Astrocyte (in vitro differentiated cells and primary cell): Measurements from ENCODE around the gene HEATR5A. TPM values are rescaled to one million over a fixed set of nuclear protein-coding genes. Genes with fewer than 3 reads are reported as not detected.
"Not testable (repeated sequence)": the region's sequence is repeated elsewhere in the genome, so short reads cannot be mapped to it uniquely, and the experiment has no call there.

Experiments
- DNase-seq: peaks from one replicate; pipeline ENCODE4 v3.0.0-alpha.2; 2010; ENCODE audit warnings: low read depth
- FAIRE-seq: peaks from 2 replicates; lab custom pipeline; 2011; peaks lifted over from hg19 to GRCh38; lab: Jason Lieb, UNC
- H2AFZ ChIP-seq: 2 replicates; pipeline ENCODE4 v1.6.0; 2012; ENCODE audit warnings: low read depth, low read length, inconsistent platforms
- H3K27ac ChIP-seq: 2 replicates; pipeline ENCODE4 v1.5.1; 2011; ENCODE audit warnings: low read depth, low read length, inconsistent platforms
- H3K27me3 ChIP-seq: 2 replicates; pipeline ENCODE4 v1.6.0; 2011; ENCODE audit warnings: low read length, inconsistent platforms; ENCODE audit not compliant: insufficient read depth
- H3K36me3 ChIP-seq: 2 replicates; pipeline ENCODE4 v1.5.1; 2011; ENCODE audit warnings: low read length, inconsistent platforms; ENCODE audit not compliant: insufficient read depth
- H3K4me1 ChIP-seq: 2 replicates; pipeline ENCODE4 v1.5.1; 2011; ENCODE audit warnings: low read length, inconsistent platforms; ENCODE audit not compliant: insufficient read depth
- H3K4me2 ChIP-seq: 2 replicates; pipeline ENCODE4 v1.6.0; 2012; ENCODE audit warnings: low read length, inconsistent platforms
- H3K4me3 ChIP-seq: 2 replicates; pipeline ENCODE4 v1.5.1; 2011; ENCODE audit warnings: low read depth, mild to moderate bottlenecking, low read length, inconsistent platforms; ENCODE audit not compliant: insufficient read depth
- H3K79me2 ChIP-seq: 2 replicates; pipeline ENCODE4 v1.6.0; 2012; ENCODE audit warnings: mild to moderate bottlenecking, low read length, inconsistent platforms; ENCODE audit not compliant: insufficient read depth
- H3K9ac ChIP-seq: 2 replicates; pipeline ENCODE4 v1.6.0; 2012; ENCODE audit warnings: mild to moderate bottlenecking, low read length, inconsistent platforms
- H3K9me3 ChIP-seq: 2 replicates; pipeline ENCODE4 v1.5.1; 2012; ENCODE audit warnings: low read depth, mild to moderate bottlenecking, low read length, inconsistent platforms; ENCODE audit not compliant: insufficient read depth
- H4K20me1 ChIP-seq: 2 replicates; pipeline ENCODE4 v1.6.0; 2012; ENCODE audit warnings: low read length, inconsistent platforms; ENCODE audit not compliant: insufficient read depth
- H3K27ac Mint-ChIP-seq: one replicate; pipeline ENCODE4 v1.8.0; 2021; ENCODE audit warnings: mild to moderate bottlenecking, mixed read lengths; ENCODE audit not compliant: unreplicated experiment
- H3K27me3 Mint-ChIP-seq: one replicate; pipeline ENCODE4 v1.8.0; 2021; ENCODE audit warnings: low read depth, mixed read lengths; ENCODE audit not compliant: unreplicated experiment
- H3K36me3 Mint-ChIP-seq: one replicate; pipeline ENCODE4 v1.8.0; 2021; ENCODE audit warnings: low read depth, mixed read lengths; ENCODE audit not compliant: unreplicated experiment
- H3K4me1 Mint-ChIP-seq: one replicate; pipeline ENCODE4 v1.8.0; 2021; ENCODE audit warnings: low read depth, mixed read lengths; ENCODE audit not compliant: unreplicated experiment
- H3K4me3 Mint-ChIP-seq: one replicate; pipeline ENCODE4 v1.8.0; 2021; ENCODE audit warnings: mild to moderate bottlenecking, moderate library complexity, mixed read lengths; ENCODE audit not compliant: unreplicated experiment
- H3K9me3 Mint-ChIP-seq: one replicate; pipeline ENCODE4 v1.8.0; 2021; ENCODE audit warnings: mild to moderate bottlenecking, mixed read lengths; ENCODE audit not compliant: unreplicated experiment
- EZH2 ChIP-seq: IDR thresholded peaks from 2 replicates; pipeline ENCODE4 v1.6.1; 2012; ENCODE audit warnings: mild to moderate bottlenecking, low read length, inconsistent platforms; ENCODE audit not compliant: insufficient read depth
- total RNA-seq: library from RNA; stranded (reverse); gene quantifications from 2 replicates; pipeline ENCODE4 v1.2.1, GENCODE V29; 2021
- TF ChIP-seq, protein P1 (sequence below): IDR thresholded peaks from 2 replicates; pipeline ENCODE4 v1.5.1; 2011; ENCODE audit warnings: low read depth, mild to moderate bottlenecking, inconsistent platforms, low read length, moderate library complexity; ENCODE audit not compliant: insufficient read depth

Gene HEATR5A
- total RNA-seq, 1 donor from 2014 or later, result 50.7 TPM

GRCh38 chr14:31371646-31372045 is 48.7 kb downstream of the HEATR5A start:
- no peaks in the 10 kb centered on the region for H3K27me3 Mint-ChIP-seq
- TF ChIP-seq, protein P1, sequence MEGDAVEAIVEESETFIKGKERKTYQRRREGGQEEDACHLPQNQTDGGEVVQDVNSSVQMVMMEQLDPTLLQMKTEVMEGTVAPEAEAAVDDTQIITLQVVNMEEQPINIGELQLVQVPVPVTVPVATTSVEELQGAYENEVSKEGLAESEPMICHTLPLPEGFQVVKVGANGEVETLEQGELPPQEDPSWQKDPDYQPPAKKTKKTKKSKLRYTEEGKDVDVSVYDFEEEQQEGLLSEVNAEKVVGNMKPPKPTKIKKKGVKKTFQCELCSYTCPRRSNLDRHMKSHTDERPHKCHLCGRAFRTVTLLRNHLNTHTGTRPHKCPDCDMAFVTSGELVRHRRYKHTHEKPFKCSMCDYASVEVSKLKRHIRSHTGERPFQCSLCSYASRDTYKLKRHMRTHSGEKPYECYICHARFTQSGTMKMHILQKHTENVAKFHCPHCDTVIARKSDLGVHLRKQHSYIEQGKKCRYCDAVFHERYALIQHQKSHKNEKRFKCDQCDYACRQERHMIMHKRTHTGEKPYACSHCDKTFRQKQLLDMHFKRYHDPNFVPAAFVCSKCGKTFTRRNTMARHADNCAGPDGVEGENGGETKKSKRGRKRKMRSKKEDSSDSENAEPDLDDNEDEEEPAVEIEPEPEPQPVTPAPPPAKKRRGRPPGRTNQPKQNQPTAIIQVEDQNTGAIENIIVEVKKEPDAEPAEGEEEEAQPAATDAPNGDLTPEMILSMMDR, result no peak
- no peak for TF ChIP-seq EZH2
- Histone ChIP-seq H3K79me2 (no peaks in the 10 kb centered on the region), H2AFZ (no peak overlapping the region), H4K20me1 (no peaks in the 10 kb centered on the region), H3K27ac (no peak overlapping the region), H3K4me2 (no peak overlapping the region), H3K27me3 (no peaks in the 10 kb centered on the region), H3K9me3 (no peaks in the 10 kb centered on the region), H3K4me1 (no peaks in the 10 kb centered on the region), H3K36me3 (peaks cover 14% of the 10 kb centered on the region), H3K4me3 (no peak overlapping the region), H3K9ac (no peak overlapping the region)
- FAIRE-seq (no peak), DNase-seq (no peak)
- H3K4me1 Mint-ChIP-seq, result no peaks in the 10 kb centered on the region
- no peaks in the 10 kb centered on the region for H3K9me3 Mint-ChIP-seq
- H3K36me3 Mint-ChIP-seq, result peaks cover 7% of the 10 kb centered on the region
- no peak overlapping the region for H3K4me3 Mint-ChIP-seq
- H3K27ac Mint-ChIP-seq, result no peak overlapping the region

GRCh38 chr14:31363331-31364073 is 56.8 kb downstream of the HEATR5A start:
- H3K9ac ChIP-seq, result no peak overlapping the region
- no peaks in the 10 kb centered on the region for H3K79me2 ChIP-seq
- Mint-ChIP-seq H3K27ac (no peak overlapping the region), H3K4me3 (no peak overlapping the region), H3K9me3 (no peaks in the 10 kb centered on the region), H3K4me1 (peaks cover 3% of the 10 kb centered on the region), H3K27me3 (no peaks in the 10 kb centered on the region), H3K36me3 (peaks cover 6% of the 10 kb centered on the region)
- peaks cover 8% of the 10 kb centered on the region for H3K4me1 ChIP-seq
- TF ChIP-seq EZH2, result no peak
- TF ChIP-seq, protein P1, result no peak
- H3K27ac ChIP-seq, result no peak overlapping the region
- H3K36me3 ChIP-seq, result peaks cover 3% of the 10 kb centered on the region
- no peak overlapping the region for H3K4me2 ChIP-seq
- DNase-seq, result no peak
- FAIRE-seq, result no peak
- no peaks in the 10 kb centered on the region for H3K27me3 ChIP-seq
- no peak overlapping the region for H2AFZ ChIP-seq
- no peak overlapping the region for H3K4me3 ChIP-seq
- H3K9me3 ChIP-seq, result no peaks in the 10 kb centered on the region
- H4K20me1 ChIP-seq, result no peaks in the 10 kb centered on the region

- Mint-ChIP-seq H3K4me3 (no peak overlapping the region), H3K36me3 (peaks cover 6% of the 10 kb centered on the region), H3K27me3 (no peaks in the 10 kb centered on the region), H3K27ac (no peak overlapping the region), H3K4me1 (peaks cover 3% of the 10 kb centered on the region), H3K9me3 (no peaks in the 10 kb centered on the region)
- Histone ChIP-seq H3K9me3 (no peaks in the 10 kb centered on the region), H4K20me1 (no peaks in the 10 kb centered on the region), H3K27ac (no peak overlapping the region), H3K27me3 (no peaks in the 10 kb centered on the region), H3K4me2 (no peak overlapping the region), H3K79me2 (no peaks in the 10 kb centered on the region), H3K9ac (no peak overlapping the region), H3K36me3 (peaks cover 3% of the 10 kb centered on the region), H3K4me3 (no peak overlapping the region), H3K4me1 (peaks cover 8% of the 10 kb centered on the region), H2AFZ (no peak overlapping the region)
- FAIRE-seq (no peak), DNase-seq (no peak)
- TF ChIP-seq, protein P1, result no peak
- no peak for TF ChIP-seq EZH2
Measured at GRCh38 chr14:31362746-31363145, 57.6 kb downstream of the HEATR5A start.

DNA sequence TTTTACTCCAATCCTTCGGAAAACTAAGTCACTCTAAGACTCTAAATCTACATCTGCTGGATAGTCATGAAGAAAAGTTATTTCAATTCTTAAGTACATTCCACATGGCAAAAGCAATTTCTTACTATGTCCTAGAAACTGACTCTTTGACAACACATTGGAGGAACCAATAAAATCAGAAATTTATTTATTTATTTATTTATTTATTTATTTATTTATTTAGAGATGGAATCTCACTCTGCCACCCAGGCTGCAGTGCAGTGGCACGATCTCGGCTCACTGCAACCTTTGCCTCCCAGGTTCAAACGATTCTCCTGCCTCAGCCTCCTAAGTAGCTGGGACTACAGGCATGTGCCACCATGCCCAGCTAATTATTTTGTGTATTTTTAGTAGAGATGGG is 58.6 kb downstream of the HEATR5A start:
- not testable (repeated sequence) for H3K9me3 Mint-ChIP-seq, H3K79me2 ChIP-seq, DNase-seq, H3K4me1 ChIP-seq, H3K4me3 Mint-ChIP-seq, H3K36me3 Mint-ChIP-seq, H4K20me1 ChIP-seq, H3K9me3 ChIP-seq, FAIRE-seq, H3K4me1 Mint-ChIP-seq, H3K36me3 ChIP-seq, H2AFZ ChIP-seq, H3K27me3 Mint-ChIP-seq, H3K4me3 ChIP-seq, H3K27me3 ChIP-seq
- H3K27ac Mint-ChIP-seq, result peak overlapping the region; percentile 78
- Histone ChIP-seq H3K27ac (peak overlapping the region; percentile 70), H3K9ac (peak overlapping the region; percentile 38), H3K4me2 (peak overlapping the region; percentile 10)
